Limb (tissue), 2 donors: ENCODE results near the gene RALGAPB.
"Not testable (repeated sequence)": the region's sequence is repeated elsewhere in the genome, so short reads cannot be mapped to it uniquely, and the experiment has no call there.

Source experiments
- DNase-seq, 2 donors: peaks; one replicate each; pipeline ENCODE4 v3.0.0-alpha.2; 2016; ENCODE audit errors: extremely low spot score in 2 of 2

The RALGAPB gene

GRCh38 chr20:38485041-38485440 is 12.4 kb downstream of the RALGAPB start:
- no peak for DNase-seq

GRCh38 chr20:38489181-38489580 is 16.5 kb downstream of the RALGAPB start:
- DNase-seq, result no peak

GRCh38 chr20:38497246-38497935 is 24.7 kb downstream of the RALGAPB start:
- no peak for DNase-seq

GRCh38 chr20:38498909-38499308 is 26.3 kb downstream of the RALGAPB start:
- DNase-seq, result no peak

GRCh38 chr20:38499366-38499765 is 26.7 kb downstream of the RALGAPB start:
- no peak for DNase-seq

- DNase-seq, result no peak
Observed at GRCh38 chr20:38501858-38502436, 29.3 kb downstream of the RALGAPB start.

GRCh38 chr20:38504368-38505090 is 31.9 kb downstream of the RALGAPB start:
- no peak for DNase-seq

- DNase-seq, result no peak
Observed at GRCh38 chr20:38505091-38505455, 32.4 kb downstream of the RALGAPB start.

GRCh38 chr20:38511726-38512125 is 39.1 kb downstream of the RALGAPB start:
- DNase-seq, result not testable (repeated sequence)

GRCh38 chr20:38514185-38514584 is 41.5 kb downstream of the RALGAPB start:
- DNase-seq, result no peak

- no peak for DNase-seq
Observed at GRCh38 chr20:38514947-38515346, 42.3 kb downstream of the RALGAPB start.

GRCh38 chr20:38515631-38516030 is 43.0 kb downstream of the RALGAPB start:
- no peak for DNase-seq

- no peak for DNase-seq
Observed at GRCh38 chr20:38519426-38519825, 46.8 kb downstream of the RALGAPB start.

- no peak for DNase-seq
Observed at GRCh38 chr20:38520261-38520660, 47.6 kb downstream of the RALGAPB start.

- no peak for DNase-seq
Observed at GRCh38 chr20:38523697-38524096, 51.1 kb downstream of the RALGAPB start.

GRCh38 chr20:38528167-38528566 is 55.5 kb downstream of the RALGAPB start:
- DNase-seq, result no peak

GRCh38 chr20:38531021-38531420 is 58.4 kb downstream of the RALGAPB start:
- DNase-seq, result no peak

- DNase-seq, result no peak
Observed at GRCh38 chr20:38534756-38535155, 62.1 kb downstream of the RALGAPB start.

- no peak for DNase-seq
Observed at GRCh38 chr20:38536310-38536709, 63.7 kb downstream of the RALGAPB start.

GRCh38 chr20:38537176-38537575 is 64.5 kb downstream of the RALGAPB start:
- DNase-seq, result no peak

GRCh38 chr20:38538789-38539188 is 66.1 kb downstream of the RALGAPB start:
- DNase-seq, result no peak

GRCh38 chr20:38543014-38543906 is 70.6 kb downstream of the RALGAPB start:
- no peak for DNase-seq
